Heart left ventricle (tissue), 16 donors: ENCODE data around the gene KCNK1. TPM values are rescaled to one million over a fixed set of nuclear protein-coding genes. Genes with fewer than 3 reads are reported as not detected.

Experiments
- ATAC-seq, 4 donors: fragments of 200-7000 bp; cut with Tn5 transposase; one replicate each; pipeline ENCODE4 v1.9.1; 2020 to 2022; ENCODE audit warnings: moderate library complexity in 4 of 4, mild to moderate bottlenecking in 3 of 4, moderate number of reproducible peaks in 1 of 4
- DNase-seq, 5 donors: peaks; one replicate each; pipeline ENCODE4 v3.0.0-alpha.2; 2020
- H3K27ac ChIP-seq, 12 donors: fragments of 200-600 bp; sonication (generic) in 4 of 12; one replicate each; pipeline versions ENCODE4 v1.5.0 to v1.8.0; 2016 to 2022; ENCODE audit warnings: mild to moderate bottlenecking in 2 of 12
- H3K27me3 ChIP-seq, 9 donors: fragments of 200-600 bp; sonication (generic) in 2 of 9; one replicate each; pipeline versions ENCODE4 v1.5.1 to v1.8.0; 2016 to 2022; ENCODE audit warnings: mild to moderate bottlenecking in 3 of 9
- H3K36me3 ChIP-seq, 9 donors: fragments of 200-600 bp; sonication (generic) in 2 of 9; one replicate each; pipeline versions ENCODE4 v1.5.0 to v1.8.0; 2018 to 2022; ENCODE audit warnings: mild to moderate bottlenecking in 2 of 9
- H3K4me1 ChIP-seq, 12 donors: fragments of 200-600 bp; sonication (generic) in 4 of 12; one replicate each; pipeline versions ENCODE4 v1.5.0 to v1.8.0; 2016 to 2022; ENCODE audit warnings: mild to moderate bottlenecking in 3 of 12
- H3K4me3 ChIP-seq, 12 donors: fragments of 200-600 bp; sonication (generic) in 4 of 12; one replicate each; pipeline versions ENCODE4 v1.5.0 to v1.8.0; 2017 to 2022; ENCODE audit warnings: mild to moderate bottlenecking in 9 of 12, moderate library complexity in 4 of 12
- H3K9me3 ChIP-seq, 12 donors: fragments of 200-600 bp; sonication (generic) in 4 of 12; one replicate each; pipeline versions ENCODE4 v1.5.0 to v1.8.0; 2016 to 2022; ENCODE audit warnings: mild to moderate bottlenecking in 1 of 12
- CTCF ChIP-seq, 12 donors: fragments of 200-600 bp; sonication (generic) in 4 of 12; IDR thresholded peaks; one replicate each; pipeline versions ENCODE4 v1.5.0 to v1.8.0; 2018 to 2022; ENCODE audit warnings: antibody characterized with exemption in 12 of 12, mild to moderate bottlenecking in 5 of 12
- POLR2A ChIP-seq, 2 donors: fragments of 450-650 bp; IDR thresholded peaks; one replicate each; pipeline ENCODE4 v1.6.1; 2017; ENCODE audit warnings: antibody characterized with exemption in 2 of 2, mild to moderate bottlenecking in 2 of 2, moderate library complexity in 2 of 2
- WGBS, 4 donors: extraction: QIAGEN DNeasy Blood & Tissue Kit in 2 of 4; methylation state at CpG; one replicate each; pipeline versions ENCODE4 v1.1.5 to v1.1.7; 2013 to 2018; 5-methylcytosine and 5-hydroxymethylcytosine counted together
- intact Hi-C, 10 donors: fragments of 100-400 bp; cut with DNase I; formaldehyde crosslinking; loops; one replicate each; pipeline versions ENCODE4 v1.11.1 to v1.14.2; 2022
- polyA plus RNA-seq, 2 donors: library from polyadenylated mRNA; stranded (reverse); fragments of 200-250 nt; gene quantifications; one replicate each; pipeline ENCODE4 v1.2.3, GENCODE V29; 2013
- total RNA-seq, 9 donors: library from RNA; depleted of rRNA in 2 of 9; stranded (reverse); fragments of >200 nt in 2 of 9; fragmentation: NEBNext Ultra II Directional in 3 of 9; extraction: Animal tissue kit (Norgen Biotek cat#: 25700) in 3 of 9; gene quantifications; one replicate each; pipeline versions ENCODE4 v1.1.0 to v1.2.4, GENCODE V29; 2016 to 2023
- donor health status: ischemic (EF 13 %, LVEDD 7.1; RV severe dilation, severe dysfunction).
- donor health status: healthy with polysubstance abuse.
- donor health status: DM: no; HTN: yes; CAD: no.
- donor health status: DM: no; HTN: no; CAD: no.
- donor health status: ischemic (EF 25% LVEDD 6.9; RV normal size, moderate dysfunction).
- donor health status: ischemic (EF 25% LVEDD 5.7; RV mildly dilated, moderate dysfunction).
- donor health status: healthy.
- donor health status: DM: yes; HTN: yes; CAD: no.
- donor health status: ischemic (EF 35%, LVEDD 5.7; RV mildly dilated, moderate dysfunction).
- donor health status: nonischemic (EF 11% LVEDD 7.7; RV severe dilation, severe dysfunction).
- donor health status: DM: yes; HTN: yes; CAD: no.
- donor health status: PGD.
- donor health status: ischemic (EF 29% LVEDD 5.4; RV normal size, mild dysfunction).
- donor health status: nonischemic (EF 23%, LVEDD 6.1; RV moderate dilation, normal function).

Gene KCNK1
- total and polyA plus RNA-seq, 11 donors, result 5.9 to 28.3 (median 10.5) TPM

GRCh38 chr1:233605205-233605604, 8.7 kb upstream of the KCNK1 start:
- Histone ChIP-seq H3K4me1 (no peaks in the 10 kb centered on the region), H3K27me3 (no peaks in the 10 kb centered on the region), H3K27ac (no peak overlapping the region), H3K4me3 (no peak overlapping the region), H3K36me3 (no peaks in the 10 kb centered on the region), H3K9me3 (peaks cover 0 to 8% (median 0%) of the 10 kb centered on the region in 12 donors)
- intact Hi-C loops, result no loop called here
- no peak for DNase-seq
- no peak for ATAC-seq
- TF ChIP-seq CTCF (IDR thresholded peaks at IDR 0.05) (no peak), POLR2A (IDR thresholded peaks at IDR 0.05) (no peak)
- WGBS, 4 donors, result 87 to 94% (median 91%) methylated on average over 2 of the region's 2 CpGs

GRCh38 chr1:233606813-233607212, 7.1 kb upstream of the KCNK1 start:
- TF ChIP-seq CTCF (IDR thresholded peaks at IDR 0.05) (no peak), POLR2A (IDR thresholded peaks at IDR 0.05) (no peak)
- Histone ChIP-seq H3K9me3 (peaks cover 0 to 8% (median 0%) of the 10 kb centered on the region in 12 donors), H3K36me3 (no peaks in the 10 kb centered on the region), H3K4me1 (no peaks in the 10 kb centered on the region), H3K27ac (no peak overlapping the region), H3K27me3 (peaks cover 0 to 4% (median 0%) of the 10 kb centered on the region in 9 donors), H3K4me3 (no peak overlapping the region)
- DNase-seq, result no peak
- 88 to 95% (median 92%) methylated on average over 5 of the region's 5 CpGs for WGBS, 4 donors
- ATAC-seq, result no peak
- intact Hi-C loops, result no loop called here

GRCh38 chr1:233607252-233608119, 6.4 kb upstream of the KCNK1 start:
- intact Hi-C loops, result no loop called here
- DNase-seq (no peak), ATAC-seq (no peak)
- H3K36me3 ChIP-seq, result no peaks in the 10 kb centered on the region
- TF ChIP-seq CTCF (IDR thresholded peaks at IDR 0.05) (no peak), POLR2A (IDR thresholded peaks at IDR 0.05) (no peak)
- H3K27me3 ChIP-seq, result peaks cover 0 to 8% (median 0%) of the 10 kb centered on the region in 9 donors
- no peak overlapping the region for H3K27ac ChIP-seq
- peaks cover 0 to 8% (median 0%) of the 10 kb centered on the region in 12 donors for H3K9me3 ChIP-seq
- H3K4me3 ChIP-seq, result no peak overlapping the region
- no peaks in the 10 kb centered on the region for H3K4me1 ChIP-seq
- WGBS, 4 donors, result 59 to 76% (median 68%) methylated on average over 8 of the region's 8 CpGs

GRCh38 chr1:233608988-233609387, 4.9 kb upstream of the KCNK1 start:
- no peak for TF ChIP-seq CTCF (IDR thresholded peaks at IDR 0.05)
- TF ChIP-seq POLR2A (IDR thresholded peaks at IDR 0.05), result no peak
- H3K9me3 ChIP-seq, result peaks cover 0 to 8% (median 0%) of the 10 kb centered on the region in 12 donors
- peaks cover 0 to 20% (median 0%) of the 10 kb centered on the region in 9 donors for H3K27me3 ChIP-seq
- H3K36me3 ChIP-seq, result no peaks in the 10 kb centered on the region
- WGBS, 4 donors, result 86 to 93% (median 92%) methylated on average over 3 of the region's 3 CpGs
- no peak overlapping the region for H3K27ac ChIP-seq
- ATAC-seq (no peak), DNase-seq (no peak)
- peaks cover 0 to 3% (median 0%) of the 10 kb centered on the region in 12 donors for H3K4me1 ChIP-seq
- no peak overlapping the region for H3K4me3 ChIP-seq
- intact Hi-C loops, result no loop called here
